Osteoblast (primary cell): ENCODE results near the gene RNLS. TPM values are rescaled to one million over a fixed set of nuclear protein-coding genes. Genes with fewer than 3 reads are reported as not detected.

Source experiments
- DNase-seq: peaks from one replicate; pipeline ENCODE4 v3.0.0; 2011; ENCODE audit warnings: low spot score, mixed read lengths; ENCODE audit not compliant: insufficient read length; ENCODE audit errors: missing footprints
- H2AFZ ChIP-seq: 2 replicates; pipeline ENCODE4 v1.6.0; 2011; ENCODE audit warnings: mild to moderate bottlenecking, low read length
- H3K27ac ChIP-seq: 2 replicates; pipeline ENCODE4 v1.5.1; 2011; ENCODE audit warnings: mild to moderate bottlenecking, low read depth, low read length, moderate library complexity
- H3K27me3 ChIP-seq: 2 replicates; pipeline ENCODE4 v1.6.0; 2012; ENCODE audit warnings: mild to moderate bottlenecking, control low read depth, inconsistent platforms, low read length, moderate library complexity; ENCODE audit not compliant: insufficient read depth
- H3K36me3 ChIP-seq: 2 replicates; pipeline ENCODE4 v1.5.1; 2011; ENCODE audit warnings: mild to moderate bottlenecking, low read length, control low read depth, moderate library complexity; ENCODE audit not compliant: insufficient read depth
- H3K4me1 ChIP-seq: 2 replicates; pipeline ENCODE4 v1.5.1; 2011; ENCODE audit warnings: mild to moderate bottlenecking, low read length, control low read depth, moderate library complexity; ENCODE audit not compliant: insufficient read depth
- H3K4me2 ChIP-seq: 2 replicates; pipeline ENCODE4 v1.6.0; 2011; ENCODE audit warnings: mild to moderate bottlenecking, low read length; ENCODE audit not compliant: insufficient read depth
- H3K4me3 ChIP-seq: fragments of 200-600 bp; sonication (generic); 3 replicates; pipeline ENCODE4 v1.5.1; 2012; ENCODE audit warnings: mild to moderate bottlenecking, low read length, inconsistent platforms; ENCODE audit not compliant: insufficient read depth
- H3K79me2 ChIP-seq: 2 replicates; pipeline ENCODE4 v1.6.0; 2012; ENCODE audit warnings: mild to moderate bottlenecking, low read length, control low read depth, inconsistent platforms; ENCODE audit not compliant: insufficient read depth
- H3K9me3 ChIP-seq: 2 replicates; pipeline ENCODE4 v1.5.1; 2011; ENCODE audit warnings: low read depth, low read length, control low read depth
- H4K20me1 ChIP-seq: 2 replicates; pipeline ENCODE4 v1.6.0; 2012; ENCODE audit warnings: mild to moderate bottlenecking, low read length, control low read depth; ENCODE audit not compliant: insufficient read depth
- total RNA-seq: library from RNA; depleted of rRNA; stranded (reverse); fragments of >200 nt; gene quantifications from 2 replicates; pipeline ENCODE4 v1.2.3, GENCODE V29; 2012
- TF ChIP-seq, protein P1 (sequence below): IDR thresholded peaks from 2 replicates; pipeline ENCODE4 v1.5.1; 2011; ENCODE audit warnings: mild to moderate bottlenecking, low read depth, low read length, moderate library complexity; ENCODE audit errors: extremely low read depth

The RNLS gene
- total RNA-seq, 1 donor = 22.4 TPM

DNA sequence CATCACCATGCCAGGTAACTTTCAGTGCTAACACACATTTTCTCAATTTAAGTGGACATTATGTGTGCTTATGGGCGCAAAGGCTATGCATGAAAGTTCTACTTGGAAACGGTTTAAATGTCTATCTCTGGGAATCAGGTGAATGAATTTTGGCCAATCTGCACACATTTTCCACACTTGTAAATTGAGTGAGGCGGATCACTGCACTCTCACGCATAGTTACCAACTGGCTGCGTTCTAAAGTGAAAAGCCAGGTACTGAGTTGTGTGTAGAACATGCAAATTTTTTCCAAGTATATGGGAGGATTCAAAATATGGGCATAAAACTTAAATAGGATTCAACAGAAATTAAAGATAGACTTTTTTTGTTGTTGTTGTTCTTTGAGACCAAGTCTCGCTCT is 323.7 kb downstream of the RNLS start:
- Histone ChIP-seq H3K4me1 (peaks cover 1% of the 10 kb centered on the region), H3K36me3 (no peaks in the 10 kb centered on the region), H3K9me3 (no peaks in the 10 kb centered on the region), H3K4me3 (no peak overlapping the region), H3K79me2 (no peaks in the 10 kb centered on the region), H3K27me3 (no peaks in the 10 kb centered on the region), H4K20me1 (no peaks in the 10 kb centered on the region), H2AFZ (no peak overlapping the region), H3K27ac (no peak overlapping the region), H3K4me2 (no peak overlapping the region)
- no peak for DNase-seq
- TF ChIP-seq, protein P1, sequence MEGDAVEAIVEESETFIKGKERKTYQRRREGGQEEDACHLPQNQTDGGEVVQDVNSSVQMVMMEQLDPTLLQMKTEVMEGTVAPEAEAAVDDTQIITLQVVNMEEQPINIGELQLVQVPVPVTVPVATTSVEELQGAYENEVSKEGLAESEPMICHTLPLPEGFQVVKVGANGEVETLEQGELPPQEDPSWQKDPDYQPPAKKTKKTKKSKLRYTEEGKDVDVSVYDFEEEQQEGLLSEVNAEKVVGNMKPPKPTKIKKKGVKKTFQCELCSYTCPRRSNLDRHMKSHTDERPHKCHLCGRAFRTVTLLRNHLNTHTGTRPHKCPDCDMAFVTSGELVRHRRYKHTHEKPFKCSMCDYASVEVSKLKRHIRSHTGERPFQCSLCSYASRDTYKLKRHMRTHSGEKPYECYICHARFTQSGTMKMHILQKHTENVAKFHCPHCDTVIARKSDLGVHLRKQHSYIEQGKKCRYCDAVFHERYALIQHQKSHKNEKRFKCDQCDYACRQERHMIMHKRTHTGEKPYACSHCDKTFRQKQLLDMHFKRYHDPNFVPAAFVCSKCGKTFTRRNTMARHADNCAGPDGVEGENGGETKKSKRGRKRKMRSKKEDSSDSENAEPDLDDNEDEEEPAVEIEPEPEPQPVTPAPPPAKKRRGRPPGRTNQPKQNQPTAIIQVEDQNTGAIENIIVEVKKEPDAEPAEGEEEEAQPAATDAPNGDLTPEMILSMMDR = no peak

DNA sequence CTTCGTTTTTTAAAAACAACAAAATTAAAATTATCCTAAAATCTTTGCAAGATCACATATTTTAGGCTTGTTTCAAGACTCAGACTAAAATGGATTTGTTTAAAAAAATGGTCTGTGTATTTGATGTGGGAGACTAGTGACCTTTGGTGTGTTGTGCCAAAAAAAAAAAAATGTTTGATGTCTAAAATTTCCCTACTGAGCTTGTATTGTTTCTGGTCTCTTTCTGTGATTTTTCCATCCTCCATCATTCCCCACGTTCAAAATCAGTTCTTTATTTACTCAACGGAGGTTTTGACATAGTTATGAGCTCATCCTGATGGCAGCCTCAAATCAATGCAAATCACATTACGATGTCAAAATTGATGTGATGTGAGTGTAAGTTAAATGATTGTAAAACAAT is 326.2 kb downstream of the RNLS start:
- no peak for DNase-seq
- Histone ChIP-seq H2AFZ (no peak overlapping the region), H3K4me2 (no peak overlapping the region), H3K36me3 (no peaks in the 10 kb centered on the region), H3K27ac (no peak overlapping the region), H3K9me3 (no peaks in the 10 kb centered on the region), H4K20me1 (no peaks in the 10 kb centered on the region), H3K4me1 (peaks cover 11% of the 10 kb centered on the region), H3K79me2 (no peaks in the 10 kb centered on the region), H3K4me3 (no peak overlapping the region), H3K27me3 (no peaks in the 10 kb centered on the region)
- TF ChIP-seq, protein P1 = no peak

DNA sequence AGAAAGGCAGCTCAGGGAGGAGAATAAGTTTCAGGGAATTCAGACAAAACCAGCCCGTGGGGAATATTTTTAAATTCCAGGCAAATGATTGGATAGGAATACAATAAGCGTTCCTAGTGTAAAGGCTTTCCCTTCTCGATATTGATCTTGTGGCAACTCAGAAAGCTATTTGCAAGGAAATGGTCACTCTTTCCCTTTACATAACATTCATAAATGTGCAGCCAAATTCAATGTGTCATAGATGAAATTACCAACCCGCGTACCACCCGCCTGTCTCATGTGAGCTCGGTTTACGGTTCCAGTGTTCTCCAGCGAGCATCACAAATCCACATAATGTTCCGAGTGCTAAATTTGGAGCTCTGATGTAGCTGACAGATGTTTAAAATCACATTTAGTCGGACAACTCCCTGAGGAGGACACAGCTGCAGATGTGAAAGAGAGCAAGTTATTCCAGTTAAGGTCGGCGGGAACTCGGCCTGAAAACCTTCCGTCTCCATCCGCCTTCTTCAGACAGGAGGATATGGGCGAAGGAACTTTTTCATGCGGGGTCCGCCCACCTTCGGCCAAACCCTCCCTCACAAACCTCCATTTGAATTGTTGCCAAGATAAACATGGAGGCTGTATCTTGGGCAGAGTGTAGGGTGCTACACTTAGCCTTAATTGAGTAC is 327.0 kb downstream of the RNLS start:
- Histone ChIP-seq H3K79me2 (no peaks in the 10 kb centered on the region), H2AFZ (no peak overlapping the region), H3K27me3 (no peaks in the 10 kb centered on the region), H3K4me2 (peak overlapping the region; percentile 39), H4K20me1 (no peaks in the 10 kb centered on the region), H3K4me1 (peaks cover 11% of the 10 kb centered on the region), H3K27ac (no peak overlapping the region), H3K4me3 (no peak overlapping the region), H3K36me3 (no peaks in the 10 kb centered on the region), H3K9me3 (no peaks in the 10 kb centered on the region)
- TF ChIP-seq, protein P1 = no peak
- no peak for DNase-seq

DNA sequence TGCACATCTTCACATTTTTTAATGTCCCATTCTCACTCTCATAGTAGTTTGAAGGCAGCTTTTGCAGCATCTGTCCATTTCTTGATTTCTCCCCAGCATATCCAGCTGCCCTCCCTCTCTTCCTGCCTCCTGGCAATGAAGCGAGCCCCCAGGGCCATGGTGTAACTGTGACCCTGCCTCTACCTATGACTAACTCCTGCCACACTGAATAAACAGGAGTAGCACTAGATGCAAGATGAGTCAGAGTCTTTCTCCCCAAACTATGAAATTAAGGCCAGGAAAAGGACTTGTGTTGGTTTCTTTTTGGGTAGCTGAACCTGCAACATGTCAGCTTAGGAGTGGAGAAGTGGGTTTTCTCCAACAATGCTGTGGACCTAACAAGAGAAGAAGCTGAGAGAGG is 329.0 kb downstream of the RNLS start:
- no peaks in the 10 kb centered on the region for H3K27me3 ChIP-seq
- H4K20me1 ChIP-seq = no peaks in the 10 kb centered on the region
- DNase-seq = no peak
- H3K4me3 ChIP-seq = no peak overlapping the region
- H3K9me3 ChIP-seq = no peaks in the 10 kb centered on the region
- TF ChIP-seq, protein P1 = no peak
- H3K4me1 ChIP-seq = peaks cover 11% of the 10 kb centered on the region
- H3K79me2 ChIP-seq = no peaks in the 10 kb centered on the region
- no peak overlapping the region for H3K27ac ChIP-seq
- no peak overlapping the region for H2AFZ ChIP-seq
- H3K4me2 ChIP-seq = peak overlapping the region; percentile 25
- no peaks in the 10 kb centered on the region for H3K36me3 ChIP-seq
